Measurements from ENCODE around the gene VWA5B2.

The VWA5B2 gene

GRCh38 chr3:184223946-184224345 lies 5.4 kb upstream of the VWA5B2 start:
- no peak for DNase-seq (ENCODE audit: low read depth)

- DNase-seq (ENCODE audit: low read depth), result no peak
Observed at GRCh38 chr3:184227481-184227935, 1.9 kb upstream of the VWA5B2 start.

GRCh38 chr3:184228376-184229137 lies 828 bp upstream of the VWA5B2 start:
- no peak for DNase-seq (ENCODE audit: low read depth)

DNA sequence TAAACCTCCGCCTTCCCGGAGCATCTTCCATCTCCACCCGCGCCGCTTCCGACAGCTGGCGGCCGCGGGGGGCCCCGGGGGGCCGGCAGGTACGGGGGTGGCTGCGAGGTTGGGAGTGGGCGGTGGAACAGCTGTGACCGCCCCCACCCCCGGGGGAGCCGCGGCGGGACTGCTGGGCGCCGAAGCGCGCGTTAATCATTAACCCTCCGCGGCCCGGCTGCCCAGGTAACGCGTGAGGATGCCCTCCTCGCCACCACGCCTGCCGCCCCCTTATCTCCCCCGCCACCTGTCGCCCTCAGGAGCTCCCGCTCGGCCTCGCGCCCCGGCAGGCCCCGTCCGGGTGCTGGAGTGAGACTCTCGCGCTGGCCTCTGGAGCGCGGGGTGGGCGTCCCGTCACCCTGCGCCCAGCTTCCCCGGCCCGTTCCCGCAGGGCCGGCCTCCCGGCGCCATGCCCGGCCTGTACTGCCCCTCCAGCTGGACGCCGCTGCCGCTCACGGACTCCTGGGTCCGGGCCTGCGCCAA lies 757 bp downstream of the VWA5B2 start:
- DNase-seq (ENCODE audit: low read depth), result no peak

DNA sequence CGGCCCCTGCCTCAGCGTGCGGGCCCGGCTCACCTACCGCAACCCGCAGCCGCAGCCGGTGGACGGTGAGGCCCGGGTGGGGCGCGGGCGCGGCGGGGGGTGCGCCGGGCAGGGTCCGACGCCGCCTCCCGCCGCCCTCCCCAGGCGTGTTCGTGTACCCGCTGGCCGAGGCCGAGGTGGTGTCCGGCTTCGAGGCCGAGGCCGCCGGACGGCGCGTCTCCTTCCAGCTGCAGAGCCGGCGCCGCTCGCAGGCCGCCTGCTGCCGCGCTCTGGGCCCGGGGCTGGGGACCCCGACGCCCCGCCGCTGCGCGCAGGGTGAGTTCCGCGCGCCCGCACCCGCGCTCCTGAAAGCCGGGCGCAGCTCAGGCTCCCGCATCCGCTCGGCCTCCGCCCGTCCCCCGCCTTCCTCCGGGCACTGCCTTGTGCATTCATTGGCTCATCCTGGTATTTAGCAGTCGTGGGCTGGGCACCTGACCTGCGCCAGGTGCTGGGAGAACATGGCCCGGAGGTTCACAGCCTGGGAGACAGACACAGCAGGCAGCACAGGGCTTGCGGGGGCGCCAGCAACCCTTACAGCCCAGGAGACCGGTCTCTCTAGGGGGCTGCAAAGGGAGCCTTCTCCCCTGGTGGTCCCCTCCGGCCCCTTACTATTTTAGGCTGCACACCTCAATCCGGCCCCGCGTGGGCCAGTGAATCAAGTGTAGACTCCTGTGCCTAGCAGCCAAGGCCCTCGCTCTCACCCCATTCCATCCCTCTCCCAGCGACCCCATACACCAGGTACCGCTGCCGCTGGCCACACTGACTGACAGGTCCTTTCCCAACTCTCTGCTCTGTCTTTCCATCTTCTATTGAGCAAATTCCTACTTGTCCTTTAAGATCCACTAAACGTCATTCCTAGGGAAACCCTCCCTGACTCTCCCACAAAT lies 1.5 kb downstream of the VWA5B2 start:
- DNase-seq (ENCODE audit: low read depth), result no peak

GRCh38 chr3:184231671-184232070 lies 2.3 kb downstream of the VWA5B2 start:
- no peak for DNase-seq (ENCODE audit: low read depth)

- DNase-seq (ENCODE audit: low read depth), result no peak
Observed at GRCh38 chr3:184233127-184233843, 3.9 kb downstream of the VWA5B2 start.

DNA sequence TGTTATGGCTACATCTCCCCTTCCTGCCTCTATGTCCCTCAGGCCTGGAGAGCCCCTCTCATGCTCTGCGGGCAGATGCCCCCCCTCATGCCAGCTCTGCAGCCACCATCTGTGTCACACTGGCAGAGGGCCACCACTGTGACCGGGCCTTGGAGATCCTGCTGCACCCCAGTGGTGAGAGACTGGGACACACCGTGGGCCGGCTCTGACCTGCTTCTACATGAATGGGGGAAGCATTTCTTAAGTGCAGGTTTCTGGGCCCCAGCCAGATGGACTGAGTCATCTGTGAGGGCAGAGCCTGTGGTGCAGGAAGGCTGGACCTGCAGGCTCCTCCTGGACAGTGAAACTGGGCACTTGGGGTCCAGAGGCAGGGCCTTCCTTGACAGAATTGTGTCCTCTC lies 4.8 kb downstream of the VWA5B2 start:
- no peak for DNase-seq (ENCODE audit: low read depth)

GRCh38 chr3:184234671-184235380 lies 5.4 kb downstream of the VWA5B2 start:
- DNase-seq (ENCODE audit: low read depth), result no peak

GRCh38 chr3:184235381-184236032 lies 6.1 kb downstream of the VWA5B2 start:
- no peak for DNase-seq (ENCODE audit: low read depth)

- DNase-seq (ENCODE audit: low read depth), result no peak
Observed at GRCh38 chr3:184236033-184236410, 6.6 kb downstream of the VWA5B2 start.

GRCh38 chr3:184236636-184237035 lies 7.3 kb downstream of the VWA5B2 start:
- DNase-seq (ENCODE audit: low read depth), result no peak

DNA sequence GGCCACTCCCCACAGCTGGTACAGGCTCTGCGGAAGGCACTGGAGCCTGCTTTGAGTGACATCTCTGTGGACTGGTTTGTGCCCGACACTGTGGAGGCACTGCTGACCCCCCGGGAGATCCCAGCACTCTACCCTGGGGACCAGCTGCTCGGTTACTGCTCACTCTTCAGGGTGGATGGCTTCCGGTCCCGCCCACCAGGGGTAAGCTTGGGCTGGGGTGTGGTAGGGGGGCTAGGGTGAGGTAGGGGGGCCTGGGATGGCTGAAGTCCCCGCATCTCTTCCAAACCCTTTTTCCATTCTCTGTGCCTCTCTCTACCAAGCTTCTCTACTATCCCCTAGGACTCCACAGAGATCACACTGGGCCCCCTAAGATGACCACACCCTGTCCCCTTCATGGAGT lies 7.8 kb downstream of the VWA5B2 start:
- DNase-seq (ENCODE audit: low read depth), result no peak

DNA sequence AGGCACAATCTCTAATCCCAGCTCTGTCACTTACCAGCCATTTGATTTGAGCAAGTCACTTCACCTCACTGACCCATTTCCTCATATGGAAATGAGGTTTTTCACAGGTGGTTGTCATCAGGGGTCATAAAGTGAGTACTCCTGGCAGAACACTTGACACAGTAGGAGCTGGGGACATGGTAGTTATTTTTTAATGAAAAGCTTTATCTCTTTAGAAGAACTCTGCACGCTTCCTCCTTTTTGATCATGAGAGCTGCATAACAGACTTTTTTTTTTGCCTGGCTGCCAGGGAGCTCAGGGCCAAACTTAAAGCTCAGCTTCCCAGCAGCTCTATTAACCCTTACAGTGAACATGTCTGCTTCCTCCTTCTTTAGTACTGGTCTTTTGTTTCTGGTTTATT lies 8.4 kb downstream of the VWA5B2 start:
- DNase-seq (ENCODE audit: low read depth), result no peak

DNA sequence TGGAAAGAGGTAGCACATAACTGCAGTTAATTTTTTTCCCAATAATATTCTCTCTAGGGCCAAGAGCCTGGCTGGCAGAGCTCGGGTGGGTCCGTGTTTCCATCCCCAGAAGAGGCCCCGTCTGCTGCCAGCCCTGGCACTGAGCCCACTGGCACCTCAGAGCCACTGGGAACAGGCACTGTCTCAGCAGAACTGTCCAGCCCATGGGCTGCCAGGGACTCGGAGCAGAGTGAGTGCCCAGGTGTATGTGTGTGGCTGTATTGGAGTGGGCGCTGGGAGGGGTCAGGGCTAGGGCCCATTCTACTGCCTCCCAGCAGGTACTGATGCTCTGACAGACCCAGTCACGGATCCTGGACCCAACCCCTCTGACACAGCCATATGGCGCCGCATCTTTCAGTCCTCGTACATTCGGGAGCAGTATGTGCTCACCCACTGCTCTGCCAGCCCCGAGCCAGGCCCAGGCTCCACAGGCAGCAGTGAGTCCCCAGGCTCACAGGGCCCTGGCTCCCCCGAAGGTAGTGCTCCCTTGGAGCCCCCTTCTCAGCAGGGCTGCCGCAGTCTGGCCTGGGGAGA lies 8.9 kb downstream of the VWA5B2 start:
- DNase-seq (ENCODE audit: low read depth), result no peak

- no peak for DNase-seq (ENCODE audit: low read depth)
Observed at GRCh38 chr3:184239221-184239620, 9.8 kb downstream of the VWA5B2 start.

DNA sequence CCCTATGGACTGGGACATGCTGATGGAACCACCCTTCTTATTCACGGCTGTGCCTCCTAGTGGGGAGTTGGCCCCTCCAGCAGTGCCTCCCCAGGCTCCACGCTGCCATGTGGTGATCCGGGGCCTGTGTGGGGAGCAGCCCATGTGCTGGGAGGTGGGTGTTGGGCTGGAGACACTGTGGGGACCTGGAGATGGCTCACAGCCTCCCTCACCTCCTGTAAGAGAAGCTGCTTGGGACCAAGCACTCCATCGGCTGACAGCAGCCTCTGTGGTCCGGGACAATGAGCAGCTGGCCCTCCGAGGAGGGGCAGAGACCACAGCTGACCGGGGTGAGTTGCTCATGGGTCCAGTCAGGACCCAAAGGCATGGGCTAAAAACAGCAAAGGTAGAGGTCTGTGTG lies 10.3 kb downstream of the VWA5B2 start:
- no peak for DNase-seq (ENCODE audit: low read depth)

DNA sequence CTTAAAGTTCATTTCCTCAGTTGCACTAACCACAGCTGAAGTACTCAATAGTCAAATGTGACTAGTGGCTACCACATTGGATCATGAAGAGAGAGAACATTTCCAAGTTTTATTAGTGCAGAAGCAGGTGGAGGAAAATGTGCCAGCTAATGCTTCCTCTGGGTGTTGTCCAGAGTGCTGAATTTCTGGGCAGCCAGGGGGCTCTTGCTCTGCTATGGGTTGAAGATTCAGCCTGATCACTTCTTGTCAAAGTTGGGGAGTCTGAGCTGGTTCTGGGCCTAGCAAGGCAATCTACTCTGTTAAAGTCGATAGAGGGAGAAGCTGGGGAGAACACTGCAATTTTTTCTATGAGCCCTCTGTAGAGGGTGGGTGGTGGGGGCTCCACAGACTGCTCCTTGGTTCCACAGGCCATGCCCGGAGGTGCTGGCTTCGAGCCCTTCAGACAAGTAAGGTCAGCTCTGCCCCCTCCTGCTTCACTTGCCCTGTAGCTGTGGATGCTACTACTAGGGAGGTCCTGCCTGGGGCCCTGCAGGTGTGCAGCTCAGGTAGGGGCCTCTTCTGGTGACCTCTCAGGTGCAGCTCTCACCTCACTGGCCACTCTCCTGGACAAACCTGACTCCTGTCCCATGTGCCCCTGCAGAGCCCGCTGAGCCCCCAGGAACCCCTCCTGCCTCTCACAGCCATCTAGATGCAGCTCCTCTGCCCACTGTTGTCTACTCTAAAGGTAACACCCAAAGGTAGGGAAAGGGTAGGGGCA lies 11.2 kb downstream of the VWA5B2 start:
- DNase-seq (ENCODE audit: low read depth), result no peak

DNA sequence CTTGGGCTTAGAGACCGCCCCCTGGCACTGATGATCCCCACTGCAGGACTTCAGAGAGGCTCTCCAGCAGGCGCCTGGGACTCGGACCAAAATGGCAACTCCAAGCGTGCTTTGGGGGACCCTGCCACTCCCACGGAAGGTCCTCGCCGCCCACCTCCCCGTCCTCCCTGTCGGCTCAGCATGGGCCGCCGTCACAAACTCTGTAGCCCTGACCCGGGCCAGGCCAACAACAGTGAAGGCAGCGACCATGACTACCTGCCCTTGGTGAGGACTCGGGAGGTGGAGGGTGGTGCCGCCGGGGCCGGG lies 11.7 kb downstream of the VWA5B2 start:
- no peak for DNase-seq (ENCODE audit: low read depth)
